HG03571 (cell line): ENCODE measurements around the gene MALL.
"Not testable (repeated sequence)": the region's sequence is repeated elsewhere in the genome, so short reads cannot be mapped to it uniquely, and the experiment has no call there.

Experiments used
- ATAC-seq: cut with Tn5 transposase; IDR thresholded peaks from one replicate; pipeline ENCODE4 v1.9.1; 2021; ENCODE audit not compliant: unreplicated experiment

The MALL gene

GRCh38 chr2:110121052-110121334 is 5.4 kb upstream of the MALL start:
- no peak for ATAC-seq

- no peak for ATAC-seq
Measured at GRCh38 chr2:110120171-110121051, 4.8 kb upstream of the MALL start.

GRCh38 chr2:110116033-110116710 is 550 bp upstream of the MALL start:
- ATAC-seq = no peak

GRCh38 chr2:110114831-110115255 is 779 bp downstream of the MALL start:
- ATAC-seq = no peak

- ATAC-seq = no peak
Measured at GRCh38 chr2:110113961-110114591, 1.5 kb downstream of the MALL start.

GRCh38 chr2:110108291-110108690 is 7.3 kb downstream of the MALL start:
- ATAC-seq = not testable (repeated sequence)

GRCh38 chr2:110107092-110108079 is 8.2 kb downstream of the MALL start:
- no peak for ATAC-seq

- no peak for ATAC-seq
Measured at GRCh38 chr2:110106642-110107041, 9.0 kb downstream of the MALL start.

- ATAC-seq = no peak
Measured at GRCh38 chr2:110105608-110106467, 9.8 kb downstream of the MALL start.

GRCh38 chr2:110105183-110105582 is 10.4 kb downstream of the MALL start:
- ATAC-seq = no peak

- no peak for ATAC-seq
Measured at GRCh38 chr2:110104025-110104771, 11.4 kb downstream of the MALL start.

- no peak for ATAC-seq
Measured at GRCh38 chr2:110103061-110103961, 12.3 kb downstream of the MALL start.

- ATAC-seq = no peak
Measured at GRCh38 chr2:110101901-110102803, 13.5 kb downstream of the MALL start.

- ATAC-seq = no peak
Measured at GRCh38 chr2:110101280-110101844, 14.3 kb downstream of the MALL start.

- ATAC-seq = not testable (repeated sequence)
Measured at GRCh38 chr2:110100880-110101279, 14.7 kb downstream of the MALL start.

GRCh38 chr2:110100480-110100879 is 15.1 kb downstream of the MALL start:
- ATAC-seq = no peak
